Left renal cortex interstitium (tissue), 4 donors: ENCODE measurements around the gene SUN1. TPM values are rescaled to one million over a fixed set of nuclear protein-coding genes. Genes with fewer than 3 reads are reported as not detected.
A peak's percentile ranks its signal among the peaks of the same experiment; 100 is the strongest.

Experiments
- DNase-seq, 4 donors: peaks; one replicate each; pipeline ENCODE4 v3.0.0-alpha.2; 2013; ENCODE audit warnings: low read depth in 4 of 4, low spot score in 2 of 4, missing footprints in 1 of 4
- polyA plus RNA-seq, 4 donors: library from polyadenylated mRNA; unstranded; fragments of 120-200 nt; gene quantifications; one replicate each; pipeline ENCODE4 v1.2.1, GENCODE V29; 2013; ENCODE audit not compliant: insufficient read length in 4 of 4

Gene SUN1
- polyA plus RNA-seq, 4 donors: 107 to 191 (median 147) TPM

DNA sequence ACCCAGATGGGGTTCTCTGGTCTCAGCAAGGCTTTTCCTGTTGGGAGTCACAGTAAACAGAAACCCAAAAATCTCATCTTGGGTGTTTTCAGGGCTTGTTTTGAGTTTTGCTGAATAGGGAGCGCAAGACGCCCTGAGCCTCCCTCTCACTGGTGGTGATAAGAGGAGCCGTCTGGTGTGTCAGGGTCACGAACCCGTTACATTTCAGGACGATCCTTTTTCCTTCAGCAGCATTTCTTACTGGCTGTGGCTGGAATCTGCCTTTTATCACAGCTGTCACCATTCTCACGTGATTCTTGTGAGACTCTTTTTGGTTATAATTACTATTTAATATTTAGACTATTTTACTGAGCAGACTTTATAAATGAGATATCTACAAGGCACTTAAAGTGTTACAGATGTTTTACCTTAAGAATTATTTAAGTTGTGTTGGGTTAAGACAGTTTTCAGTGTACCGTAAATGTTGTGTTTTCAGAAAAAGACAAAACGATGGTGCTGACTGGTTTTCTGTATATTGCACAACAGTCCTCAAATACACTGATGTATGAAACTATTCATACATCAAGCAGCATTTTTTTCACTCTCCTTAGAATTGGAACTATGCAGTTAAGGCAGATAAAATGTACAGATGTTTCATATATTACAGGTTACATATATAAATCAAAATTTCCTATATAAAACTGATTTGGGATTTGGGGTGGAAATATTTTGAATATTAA, 41.9 kb downstream of the SUN1 start:
- no peak for DNase-seq

DNA sequence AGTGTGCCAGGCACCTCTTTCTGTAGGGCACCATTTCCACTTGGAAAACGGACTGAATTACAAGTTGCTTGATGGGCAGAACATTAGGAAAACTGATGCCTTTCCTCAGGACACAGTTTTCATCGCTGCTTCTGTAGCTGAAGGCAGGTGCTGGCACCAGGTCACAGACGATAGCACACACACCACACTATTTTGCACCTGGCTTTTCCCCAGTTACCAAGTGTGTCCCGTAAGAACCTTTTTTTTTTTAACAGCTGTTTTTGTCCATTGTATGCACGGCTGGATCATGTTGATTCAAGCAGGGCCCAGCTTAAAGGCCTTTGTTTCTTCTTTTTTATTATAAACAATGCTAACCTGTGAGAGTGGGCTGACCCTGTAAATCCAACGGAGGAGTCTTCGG, 42.8 kb downstream of the SUN1 start:
- no peak for DNase-seq

DNA sequence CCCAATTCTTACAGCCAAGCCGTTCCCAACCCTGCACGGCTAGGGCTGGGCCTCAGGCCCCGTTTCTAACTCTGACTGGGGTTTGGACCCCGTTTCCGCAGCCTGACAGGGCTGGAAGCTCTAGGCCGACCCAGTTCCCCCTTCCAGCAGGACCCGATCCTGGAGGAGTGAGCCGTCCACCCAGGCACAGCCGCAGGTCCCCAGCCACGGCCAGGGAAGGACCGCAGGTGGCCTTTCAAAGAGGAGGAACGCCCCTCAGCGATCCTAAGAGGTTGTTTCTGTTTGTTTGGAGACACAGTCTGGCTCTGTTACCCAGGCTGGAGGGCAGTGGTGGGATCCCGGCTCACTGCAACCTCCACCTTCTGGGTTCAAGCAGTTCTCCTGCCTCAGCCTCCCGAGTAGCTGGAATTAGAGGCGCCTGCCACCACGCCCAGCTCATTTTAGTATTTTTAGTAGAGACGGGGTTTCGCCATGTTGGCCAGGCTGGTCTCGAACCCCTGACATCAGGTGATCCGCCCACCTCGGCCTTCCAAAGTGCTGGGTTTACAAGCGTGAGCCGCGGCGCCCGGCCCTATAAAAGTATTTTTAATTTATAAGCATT, 43.3 kb downstream of the SUN1 start:
- DNase-seq: no peak

DNA sequence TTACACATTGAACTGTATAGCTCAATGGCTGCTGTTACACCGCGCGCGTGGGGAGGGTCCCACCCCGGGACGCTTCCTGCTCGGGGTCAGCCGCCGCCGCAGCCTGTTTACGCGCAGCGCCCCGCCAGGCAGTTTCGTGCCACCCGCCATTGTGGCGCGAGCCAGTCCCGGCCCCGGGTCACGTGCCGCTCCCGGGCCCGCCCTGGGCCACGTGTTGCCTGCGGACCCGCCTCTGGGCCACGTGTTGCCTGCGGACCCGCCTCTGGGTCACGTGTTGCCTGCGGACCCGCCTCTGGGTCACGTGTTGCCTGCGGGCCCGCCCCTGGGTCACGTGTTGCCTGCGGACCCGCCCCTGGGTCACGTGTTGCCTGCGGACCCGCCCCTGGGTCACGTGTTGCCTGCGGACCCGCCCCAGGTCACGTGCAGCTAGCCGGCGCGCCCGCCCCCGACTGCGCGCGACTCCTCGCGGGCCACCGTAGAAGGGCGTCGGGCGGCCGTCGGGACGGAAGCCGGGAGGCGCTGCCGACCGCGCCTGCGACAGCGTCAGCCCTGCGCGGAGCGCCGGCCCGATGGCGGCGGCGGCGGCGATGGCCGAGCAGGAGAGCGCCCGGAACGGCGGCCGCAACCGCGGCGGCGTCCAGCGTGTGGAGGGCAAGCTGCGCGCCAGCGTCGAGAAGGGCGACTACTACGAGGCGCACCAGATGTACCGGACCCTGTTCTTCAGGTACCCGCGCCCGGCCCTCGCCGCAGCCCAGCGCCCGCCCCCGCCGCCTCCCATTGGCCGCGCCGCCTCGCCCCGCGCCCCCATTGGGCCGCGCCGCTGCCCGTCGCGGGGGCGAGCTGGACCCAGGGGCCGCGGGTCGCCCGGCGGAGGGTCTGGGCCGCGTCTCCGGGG, 44.0 kb downstream of the SUN1 start, which contains the start of gene GET4:
GET4 (plus strand) TSS at position 478 of the 895 bp plus-strand sequence; CDS start at position 570, 92 bp downstream.
- DNase-seq: peak; percentile 73 to 87 (median 84)

DNA sequence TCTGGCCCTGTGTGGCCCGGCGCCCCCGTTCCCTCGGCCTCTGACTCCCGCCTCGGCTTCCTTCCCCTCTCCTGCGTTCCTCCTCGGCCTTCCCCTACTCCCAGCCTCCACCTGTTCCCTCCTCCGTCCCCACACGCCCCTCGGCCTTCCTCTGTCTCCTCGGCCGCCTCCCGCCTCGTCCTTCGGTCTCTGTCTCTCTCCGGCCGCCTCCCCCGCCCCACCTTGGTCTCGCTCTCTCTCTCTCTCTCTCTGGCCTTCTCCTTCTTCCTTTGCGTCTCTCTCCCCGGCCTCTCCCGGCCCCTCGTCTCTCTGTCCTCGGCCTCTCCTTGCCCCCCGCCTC, 44.7 kb downstream of the SUN1 start:
- DNase-seq: no peak

DNA sequence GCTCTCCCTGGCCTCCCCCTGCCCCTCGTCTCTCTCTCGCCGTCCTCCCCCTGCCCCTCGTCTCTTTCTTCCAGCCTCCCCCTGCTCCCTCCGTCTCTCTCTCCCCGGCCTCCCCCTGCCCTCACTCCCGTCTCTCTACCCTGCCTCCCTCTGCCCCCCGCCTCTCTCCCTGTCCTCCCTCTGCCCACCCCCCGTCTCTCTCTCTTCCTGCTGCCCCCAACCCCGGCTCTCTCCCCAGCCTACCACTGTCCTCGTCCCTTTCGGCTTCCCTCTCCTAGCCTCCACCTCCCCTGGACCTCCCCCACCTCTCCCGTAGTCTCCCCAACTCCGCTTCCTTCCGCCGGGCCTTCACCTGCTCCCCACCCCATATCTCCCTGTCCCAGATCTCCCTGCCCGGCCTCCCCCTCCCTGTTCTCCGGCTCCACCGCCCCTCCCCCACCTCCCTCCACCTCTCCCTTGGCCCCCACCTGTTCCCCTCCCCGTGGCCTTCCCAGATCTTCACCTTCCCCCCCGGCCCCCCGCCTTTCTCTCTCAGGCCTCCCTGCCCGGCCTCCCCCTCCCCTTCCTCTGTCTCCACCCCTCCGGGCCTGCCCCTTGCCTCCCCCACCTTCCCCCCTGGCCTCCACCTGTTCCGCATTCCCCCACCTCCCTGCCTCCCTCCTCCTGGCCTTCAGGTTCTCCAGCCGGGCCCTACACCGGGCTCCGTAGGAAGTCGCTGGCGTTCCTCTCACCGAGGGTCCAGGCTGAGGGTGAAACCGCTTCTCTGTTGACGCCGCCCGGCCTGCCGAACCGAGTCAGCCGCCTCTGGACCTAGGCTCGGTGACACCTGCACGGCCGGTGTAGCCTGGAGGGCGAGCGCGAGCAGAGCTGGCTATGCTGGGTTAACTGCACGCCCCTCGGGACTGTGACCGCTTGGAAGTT, 45.3 kb downstream of the SUN1 start:
- no peak for DNase-seq

DNA sequence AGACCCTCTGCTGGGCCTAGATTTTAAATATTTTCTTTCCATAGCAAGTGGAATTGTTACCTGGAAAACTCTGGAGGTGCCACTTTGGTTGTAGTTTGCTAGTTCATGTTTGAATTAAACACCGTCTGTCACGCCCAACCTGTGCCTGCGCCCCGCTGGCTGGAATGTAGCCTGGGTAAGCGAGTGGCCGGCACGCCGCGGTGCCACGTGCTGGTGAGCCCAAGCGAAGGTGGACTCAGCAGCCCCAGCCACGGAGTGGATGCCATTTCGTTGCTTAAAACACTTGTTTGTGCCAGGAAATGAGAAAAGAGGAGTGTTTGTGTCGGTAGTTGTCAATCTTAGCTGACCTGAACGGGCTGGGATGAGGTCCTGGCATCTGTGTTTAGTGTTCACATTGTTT, 46.8 kb downstream of the SUN1 start:
- no peak for DNase-seq

DNA sequence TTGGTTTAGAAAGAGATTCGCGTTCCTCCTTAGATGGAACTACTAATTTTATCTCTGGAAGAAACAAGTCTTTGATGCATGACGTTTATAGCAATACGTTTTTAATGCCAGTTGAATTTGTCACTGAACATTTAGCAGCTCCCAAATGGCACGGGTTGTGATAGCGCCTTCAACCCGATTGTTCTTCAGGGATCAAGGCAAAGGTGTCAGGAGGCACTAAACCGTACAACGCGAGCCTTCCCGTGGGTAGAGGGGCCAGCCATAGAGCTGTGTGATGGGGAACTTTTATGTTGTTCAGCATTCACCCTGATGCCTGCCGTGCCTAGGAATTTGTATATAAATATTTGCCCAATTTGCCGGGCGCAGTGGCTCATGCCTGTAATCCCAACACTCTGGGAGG, 47.4 kb downstream of the SUN1 start:
- no peak for DNase-seq

DNA sequence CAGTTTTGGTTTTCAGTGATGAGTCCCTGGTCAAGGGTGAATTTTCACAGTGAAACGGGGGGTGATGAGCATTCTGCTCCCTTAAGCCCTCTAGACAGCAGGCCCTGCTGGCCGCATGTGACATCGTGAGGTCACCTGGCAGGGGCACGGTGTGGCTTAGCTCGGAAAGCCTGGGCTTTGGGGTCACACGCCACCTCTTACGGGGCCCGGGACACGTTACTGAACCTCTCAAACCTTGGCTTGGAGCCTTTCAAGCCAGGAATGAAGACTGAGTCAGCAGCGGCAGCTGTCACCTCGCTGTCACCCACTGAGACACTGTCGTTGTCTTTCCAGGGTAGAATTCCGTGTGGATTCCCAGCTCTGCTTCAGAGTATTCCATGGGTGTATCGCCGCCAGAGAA, 48.2 kb downstream of the SUN1 start:
- no peak for DNase-seq

DNA sequence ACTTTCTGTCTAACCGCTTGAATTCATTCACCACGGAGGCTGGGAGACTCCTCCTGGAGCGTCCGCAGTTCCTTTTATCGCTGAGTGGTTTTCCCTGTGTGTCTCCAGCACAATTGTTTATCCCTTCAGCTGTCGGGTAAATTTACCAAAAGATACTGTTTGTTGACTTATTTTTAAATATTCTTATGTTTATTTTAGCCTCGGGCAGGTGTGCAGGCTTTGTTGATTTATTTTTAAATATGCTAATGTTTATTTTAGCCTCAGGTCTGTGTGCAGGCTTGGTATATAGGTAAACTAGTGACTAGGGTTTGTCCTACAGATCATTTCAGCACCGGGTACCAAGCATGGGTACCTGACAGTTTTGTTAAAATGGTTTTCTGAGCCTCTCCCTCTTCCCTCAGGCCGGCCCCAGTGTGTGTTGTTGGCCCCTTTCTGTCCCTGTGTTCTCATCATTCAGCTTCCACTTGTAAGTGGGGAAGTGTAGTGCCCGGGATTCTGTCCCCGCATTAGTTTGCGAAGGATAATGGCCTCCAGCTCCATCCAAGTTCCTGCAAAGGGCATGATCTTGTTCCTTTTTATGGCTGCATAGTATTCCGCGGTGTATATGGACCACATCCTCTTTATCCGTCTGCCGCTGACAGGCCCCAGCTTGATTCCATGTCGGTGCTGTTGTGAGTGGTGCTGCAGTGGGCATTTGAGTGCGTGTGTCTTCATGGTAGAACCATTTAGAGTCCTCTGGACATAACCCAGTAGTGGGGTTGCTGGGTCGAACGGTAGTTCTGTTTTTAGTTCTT, 49.4 kb downstream of the SUN1 start:
- DNase-seq: no peak

DNA sequence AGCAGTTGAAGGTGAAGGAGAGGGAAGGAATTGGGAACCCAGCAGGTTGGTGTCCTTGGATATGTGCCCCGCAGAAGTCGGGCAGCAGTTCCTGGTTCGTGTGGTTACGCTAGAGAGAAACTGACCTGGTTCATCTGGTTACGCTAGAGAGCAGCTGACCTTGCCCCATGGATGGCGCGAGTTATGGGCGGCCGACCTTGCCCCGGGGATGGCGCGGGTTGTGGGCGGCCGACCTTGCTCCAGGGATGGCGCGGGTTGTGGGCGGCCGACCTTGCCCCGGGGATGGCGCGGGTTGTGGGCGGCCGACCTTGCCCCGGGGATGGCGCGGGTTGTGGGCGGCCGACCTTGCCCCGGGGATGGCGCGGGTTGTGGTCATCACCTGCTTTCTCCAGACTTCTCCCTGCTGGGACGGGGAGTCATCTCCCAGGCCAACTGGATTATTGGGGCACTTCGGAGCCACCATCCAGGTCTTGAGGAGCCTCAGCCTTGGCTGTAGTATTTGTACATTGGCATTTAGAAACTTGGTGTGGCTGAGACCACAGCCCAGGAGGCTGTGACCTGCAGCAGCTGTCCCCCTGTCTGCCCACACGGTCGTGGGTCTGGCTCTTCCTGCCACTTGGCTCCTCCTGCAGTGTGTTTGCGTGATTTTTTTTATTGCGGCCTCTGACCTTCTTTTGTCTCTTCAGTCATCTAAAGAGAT, 50.2 kb downstream of the SUN1 start:
- no peak for DNase-seq

DNA sequence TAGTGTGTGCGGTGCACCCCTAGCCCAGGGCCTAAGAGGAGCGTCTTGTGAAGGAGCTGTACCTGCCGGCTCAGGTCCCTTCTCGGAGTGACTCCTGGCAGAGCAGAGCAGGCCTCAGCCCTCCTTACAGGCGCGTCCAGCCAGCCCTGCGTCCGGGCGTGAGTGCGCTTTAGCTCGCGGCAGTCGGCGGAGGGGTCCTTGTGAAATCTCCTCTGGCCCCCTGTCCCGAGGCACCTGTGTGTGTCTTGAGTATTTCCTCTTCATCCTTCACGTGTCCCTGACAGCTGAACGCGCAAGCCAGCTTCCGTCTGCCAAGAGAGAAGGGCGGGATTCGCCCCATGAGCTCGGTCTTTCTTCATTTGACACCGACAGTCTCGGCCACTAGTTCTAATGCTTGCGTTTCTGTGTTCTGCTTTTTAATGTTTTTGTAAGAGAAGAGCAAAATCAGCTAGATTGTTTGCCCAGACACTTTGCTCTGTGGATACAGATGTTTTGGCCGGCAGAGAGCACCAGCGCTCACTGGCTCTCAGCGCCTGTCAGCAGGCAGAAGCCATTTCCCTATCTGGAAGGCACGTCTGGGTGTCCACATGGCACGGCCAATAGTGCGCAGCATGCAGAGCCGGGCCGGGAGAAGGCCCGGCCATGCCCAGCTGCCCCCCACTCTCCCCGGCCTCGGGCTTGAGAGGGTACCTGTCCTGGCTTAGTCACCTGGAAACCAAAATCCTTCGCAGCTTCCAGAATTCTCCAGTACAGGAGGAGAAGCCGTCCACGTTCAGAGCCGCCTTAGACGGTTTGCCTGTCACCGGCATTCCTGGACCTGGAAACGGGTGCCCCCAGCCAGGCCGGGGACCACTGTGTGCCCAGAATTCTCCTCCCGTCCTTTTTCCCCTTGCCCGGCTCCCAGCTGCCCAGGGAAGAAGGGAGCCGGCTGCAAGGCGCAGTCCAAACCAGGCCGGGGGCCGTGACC, 51.1 kb downstream of the SUN1 start:
- DNase-seq: no peak

DNA sequence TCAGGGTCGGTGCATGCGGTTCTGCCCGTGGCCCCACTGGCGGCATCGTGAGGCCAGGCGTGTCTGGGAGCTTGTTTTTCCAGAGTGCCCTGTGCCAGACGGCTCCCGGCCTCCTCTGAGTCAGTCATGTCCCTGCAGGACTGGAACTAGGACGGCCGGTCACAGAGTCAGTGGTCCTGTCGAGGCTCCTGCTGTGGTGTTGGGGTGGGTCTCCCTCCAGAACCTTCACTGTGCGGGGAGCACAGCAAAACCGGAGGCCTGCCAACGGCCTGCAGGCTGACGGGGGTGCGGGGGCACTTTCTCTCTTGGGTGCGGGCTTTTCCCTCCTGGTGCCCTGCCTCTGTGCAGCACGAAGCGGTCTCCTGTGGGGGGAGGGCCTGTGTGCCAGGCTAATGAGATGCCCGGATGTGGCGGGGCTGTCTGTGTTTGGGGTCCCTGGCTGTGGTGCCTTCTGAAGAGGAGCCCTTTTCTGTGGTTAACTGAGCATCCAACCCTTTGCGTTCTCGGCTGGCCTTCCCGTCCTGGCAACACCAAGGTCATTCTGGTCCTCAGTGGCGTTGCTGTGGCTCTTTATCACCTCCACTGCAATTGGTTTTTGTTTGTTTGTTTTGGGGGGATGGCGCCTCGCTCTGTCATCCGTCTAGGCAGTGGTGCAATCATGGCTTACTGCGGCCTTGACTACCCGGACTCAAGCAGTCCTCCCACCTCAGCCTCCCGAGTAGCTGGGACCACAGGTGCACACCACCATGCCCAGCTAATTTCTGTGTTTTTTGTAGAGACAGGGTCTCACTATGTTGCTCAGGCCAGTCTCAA, 52.1 kb downstream of the SUN1 start:
- no peak for DNase-seq

DNA sequence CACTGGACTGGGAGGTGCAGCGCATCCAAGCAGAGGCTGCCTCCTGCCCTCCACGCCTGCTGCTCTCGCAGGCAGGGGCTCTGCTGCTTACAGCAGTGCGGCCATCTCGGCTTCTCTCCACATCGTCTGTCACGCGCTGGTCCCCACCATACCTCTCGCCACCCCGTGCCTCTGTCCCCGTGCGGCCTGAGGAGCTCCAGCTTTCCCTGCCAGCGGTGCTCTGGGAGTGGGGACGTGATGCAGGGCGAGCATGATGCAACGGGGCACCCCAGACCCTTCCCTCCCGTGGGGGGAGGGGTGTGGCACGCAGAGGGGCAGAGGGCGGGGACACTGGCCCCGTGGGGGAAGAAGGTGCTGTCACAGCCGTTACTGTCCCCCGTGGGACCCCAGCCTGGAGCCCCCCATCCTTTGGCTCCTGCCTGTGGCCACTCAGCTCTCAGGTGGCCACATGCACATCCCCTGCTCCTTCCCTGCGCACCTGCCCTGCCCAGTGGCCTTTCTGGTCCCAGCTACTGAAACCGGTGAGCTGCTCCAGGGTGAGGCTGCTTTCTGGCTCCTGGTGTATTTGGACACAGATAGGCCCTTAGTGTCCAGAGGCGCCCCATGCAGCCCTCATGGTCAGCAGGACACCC, 53.1 kb downstream of the SUN1 start:
- DNase-seq: no peak

DNA sequence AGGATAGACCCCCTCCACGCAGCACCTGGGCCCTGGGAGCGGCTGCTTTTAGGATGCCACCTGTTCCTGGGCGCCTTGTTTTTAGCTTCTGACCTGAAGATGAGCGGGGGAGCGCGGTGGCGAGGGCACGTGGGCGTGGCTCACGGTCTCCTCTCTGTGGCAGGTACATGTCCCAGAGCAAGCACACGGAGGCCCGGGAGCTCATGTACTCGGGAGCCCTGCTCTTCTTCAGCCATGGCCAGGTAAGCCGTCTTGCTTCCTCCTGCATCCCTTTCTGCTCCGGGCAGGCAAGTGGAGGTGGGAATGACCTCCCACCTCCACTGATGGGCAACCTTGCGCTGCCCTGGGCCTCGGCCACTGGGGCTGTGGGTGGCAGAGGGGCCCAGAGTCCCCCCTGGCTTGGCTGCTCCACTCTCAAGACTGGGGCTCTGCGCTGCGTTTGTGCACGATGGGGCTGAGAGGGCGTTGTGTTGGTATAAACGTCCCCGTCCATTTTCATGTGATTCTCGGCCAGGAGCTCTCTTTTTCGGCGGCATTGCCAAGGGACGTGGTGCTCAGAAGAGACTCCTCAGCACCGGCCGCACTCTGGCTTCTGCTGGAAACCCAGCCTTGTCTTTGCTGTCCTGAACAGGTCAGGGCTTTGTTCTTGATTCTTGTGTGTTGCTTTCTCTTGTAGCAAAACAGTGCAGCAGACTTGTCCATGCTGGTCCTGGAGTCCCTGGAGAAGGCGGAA, 53.8 kb downstream of the SUN1 start:
- DNase-seq: no peak
